Endodermal cell (in vitro differentiated cells): ENCODE results near the gene TAF4B. TPM values are rescaled to one million over a fixed set of nuclear protein-coding genes. Genes with fewer than 3 reads are reported as not detected.

ENCODE experiments used
- DNase-seq: peaks from one replicate; pipeline ENCODE4 v3.0.0-alpha.2; 2017
- H3K27ac ChIP-seq: 2 replicates; pipeline ENCODE4 v1.5.1; 2013; ENCODE audit warnings: mild to moderate bottlenecking, low read depth, low read length, moderate library complexity
- H3K27me3 ChIP-seq: 2 replicates; pipeline ENCODE4 v1.6.1; 2013; ENCODE audit warnings: mild to moderate bottlenecking, low read length, moderate library complexity; ENCODE audit not compliant: insufficient read depth, control insufficient read depth, poor library complexity, severe bottlenecking
- H3K36me3 ChIP-seq: 2 replicates; pipeline ENCODE4 v1.7.0; 2013; ENCODE audit warnings: mild to moderate bottlenecking, low read length, moderate library complexity; ENCODE audit not compliant: control insufficient read depth, insufficient read depth
- H3K4me1 ChIP-seq: one replicate; pipeline ENCODE4 v1.7.0; 2013; ENCODE audit warnings: low read length; ENCODE audit not compliant: control insufficient read depth, insufficient read depth
- H3K4me3 ChIP-seq: 2 replicates; pipeline ENCODE4 v1.5.1; 2013; ENCODE audit warnings: mild to moderate bottlenecking, low read length, moderate library complexity
- H3K9ac ChIP-seq: 2 replicates; pipeline ENCODE4 v1.6.1; 2013; ENCODE audit warnings: mild to moderate bottlenecking, low read length, moderate library complexity; ENCODE audit not compliant: poor library complexity, severe bottlenecking; ENCODE audit errors: extremely low read depth
- H3K9me3 ChIP-seq: 2 replicates; pipeline ENCODE4 v1.6.1; 2013; ENCODE audit warnings: mild to moderate bottlenecking, low read length, moderate library complexity; ENCODE audit not compliant: control insufficient read depth
- H3K27ac Mint-ChIP-seq: 2 replicates; pipeline ENCODE4 v1.8.0; 2020; ENCODE audit warnings: mixed read lengths
- H3K27me3 Mint-ChIP-seq: 2 replicates; pipeline ENCODE4 v1.8.0; 2021; ENCODE audit warnings: mild to moderate bottlenecking, mixed read lengths; ENCODE audit not compliant: insufficient read depth
- H3K36me3 Mint-ChIP-seq: 2 replicates; pipeline ENCODE4 v1.8.0; 2020; ENCODE audit warnings: low read depth, mixed read lengths
- H3K4me1 Mint-ChIP-seq: 2 replicates; pipeline ENCODE4 v1.8.0; 2020; ENCODE audit warnings: mixed read lengths
- H3K4me3 Mint-ChIP-seq: 2 replicates; pipeline ENCODE4 v1.8.0; 2020; ENCODE audit warnings: mild to moderate bottlenecking, moderate library complexity, mixed read lengths
- H3K9me3 Mint-ChIP-seq: 2 replicates; pipeline ENCODE4 v1.8.0; 2020; ENCODE audit warnings: mild to moderate bottlenecking, mixed read lengths
- WGBS, 2 experiments: methylation state at CpG; one replicate each; pipeline versions ENCODE4 v1.1.5 to v1.1.7; 2013; ENCODE audit warnings: missing lambda C conversion rate in 2 of 2, mixed read lengths in 1 of 2; ENCODE audit not compliant: insufficient coverage in 1 of 2, insufficient read length in 1 of 2; 5-methylcytosine and 5-hydroxymethylcytosine counted together
- total RNA-seq, 2 donors: library from RNA; stranded (reverse); fragmentation: NEBNext Ultra II Directional in 1 of 2; extraction: Animal tissue kit (Norgen Biotek cat#: 25700) in 1 of 2; gene quantifications; 2 replicates in 1 of 2; 3 replicates in 1 of 2; pipeline ENCODE4 v1.2.1, GENCODE V29; 2021
- TF ChIP-seq, protein P1 (sequence below): fragments of 200-600 bp; sonication (generic); conservative IDR thresholded peaks from 2 replicates; pipeline ENCODE4 v1.5.0; 2021; ENCODE audit warnings: antibody characterized with exemption, mild to moderate bottlenecking

Gene TAF4B
- total RNA-seq, 2 donors from 2014 or later = 6.9 to 7.7 TPM

DNA sequence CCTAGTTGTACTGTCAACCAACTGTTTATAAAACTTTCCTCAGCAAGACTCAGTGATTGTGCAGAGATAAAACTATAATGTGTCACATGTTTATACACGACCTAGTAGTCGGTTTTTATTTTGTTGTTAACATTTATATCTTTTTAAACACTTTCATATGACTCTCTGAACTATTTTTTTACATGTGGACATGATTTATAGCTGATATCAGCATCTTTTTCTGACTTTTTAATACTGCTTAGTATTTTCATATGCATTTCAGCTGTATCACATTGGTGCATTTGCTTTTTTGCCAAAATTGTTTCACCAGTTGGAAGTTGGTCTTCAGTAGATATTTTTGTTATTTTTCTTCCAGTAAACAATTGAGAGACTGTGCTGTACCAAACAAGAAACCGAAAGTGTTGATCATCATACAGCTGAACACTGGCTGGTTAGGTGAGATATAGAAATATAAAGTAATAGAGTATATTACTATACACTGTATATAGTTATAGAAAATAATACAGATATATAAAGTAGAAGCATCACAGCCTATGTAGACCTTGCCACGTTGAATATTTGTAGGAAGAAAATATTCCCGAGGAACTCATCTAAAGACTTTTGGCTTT, 167.9 kb downstream of the TAF4B start:
- Histone ChIP-seq H3K27me3 (no peaks in the 10 kb centered on the region), H3K9me3 (no peaks in the 10 kb centered on the region), H3K4me1 (no peaks in the 10 kb centered on the region), H3K9ac (no peak overlapping the region), H3K36me3 (peaks cover 15% of the 10 kb centered on the region), H3K4me3 (no peak overlapping the region), H3K27ac (no peak overlapping the region)
- TF ChIP-seq, protein P1, sequence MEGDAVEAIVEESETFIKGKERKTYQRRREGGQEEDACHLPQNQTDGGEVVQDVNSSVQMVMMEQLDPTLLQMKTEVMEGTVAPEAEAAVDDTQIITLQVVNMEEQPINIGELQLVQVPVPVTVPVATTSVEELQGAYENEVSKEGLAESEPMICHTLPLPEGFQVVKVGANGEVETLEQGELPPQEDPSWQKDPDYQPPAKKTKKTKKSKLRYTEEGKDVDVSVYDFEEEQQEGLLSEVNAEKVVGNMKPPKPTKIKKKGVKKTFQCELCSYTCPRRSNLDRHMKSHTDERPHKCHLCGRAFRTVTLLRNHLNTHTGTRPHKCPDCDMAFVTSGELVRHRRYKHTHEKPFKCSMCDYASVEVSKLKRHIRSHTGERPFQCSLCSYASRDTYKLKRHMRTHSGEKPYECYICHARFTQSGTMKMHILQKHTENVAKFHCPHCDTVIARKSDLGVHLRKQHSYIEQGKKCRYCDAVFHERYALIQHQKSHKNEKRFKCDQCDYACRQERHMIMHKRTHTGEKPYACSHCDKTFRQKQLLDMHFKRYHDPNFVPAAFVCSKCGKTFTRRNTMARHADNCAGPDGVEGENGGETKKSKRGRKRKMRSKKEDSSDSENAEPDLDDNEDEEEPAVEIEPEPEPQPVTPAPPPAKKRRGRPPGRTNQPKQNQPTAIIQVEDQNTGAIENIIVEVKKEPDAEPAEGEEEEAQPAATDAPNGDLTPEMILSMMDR = no peak
- no peak overlapping the region for H3K27ac Mint-ChIP-seq
- H3K27me3 Mint-ChIP-seq = no peaks in the 10 kb centered on the region
- H3K9me3 Mint-ChIP-seq = no peaks in the 10 kb centered on the region
- H3K36me3 Mint-ChIP-seq = peaks cover 4% of the 10 kb centered on the region
- H3K4me3 Mint-ChIP-seq = no peak overlapping the region
- 92 to 95% methylated on average over 2 to 5 of the region's 5 CpGs for WGBS, 2 experiments
- no peak for DNase-seq
- no peaks in the 10 kb centered on the region for H3K4me1 Mint-ChIP-seq

DNA sequence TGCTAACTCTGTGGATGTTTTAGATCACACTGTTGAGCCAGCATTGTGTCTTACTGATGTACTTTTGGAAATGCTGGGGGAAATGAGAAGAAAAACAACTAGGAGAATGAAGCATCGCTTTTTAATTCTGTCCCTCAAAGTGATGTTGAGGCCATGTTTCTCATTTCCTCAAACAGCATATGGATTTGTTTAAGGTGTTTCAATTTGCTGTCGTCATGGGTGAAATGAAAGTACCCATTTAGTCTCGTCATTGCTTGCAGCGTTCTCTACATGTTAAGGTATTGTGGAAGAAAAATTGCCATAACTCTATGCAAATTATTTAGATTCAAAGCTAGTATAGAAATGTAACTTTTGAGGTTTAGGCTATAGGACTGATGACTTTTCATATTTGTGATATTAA, 170.8 kb downstream of the TAF4B start:
- H3K27me3 Mint-ChIP-seq = no peaks in the 10 kb centered on the region
- no peak for DNase-seq
- TF ChIP-seq, protein P1 = no peak
- no peak overlapping the region for H3K9ac ChIP-seq
- H3K9me3 Mint-ChIP-seq = no peaks in the 10 kb centered on the region
- no peaks in the 10 kb centered on the region for H3K9me3 ChIP-seq
- no peaks in the 10 kb centered on the region for H3K36me3 Mint-ChIP-seq
- 97 to 100% methylated on average over 1 to 4 of the region's 4 CpGs for WGBS, 2 experiments
- H3K27ac ChIP-seq = no peak overlapping the region
- H3K4me3 Mint-ChIP-seq = no peak overlapping the region
- H3K27me3 ChIP-seq = no peaks in the 10 kb centered on the region
- H3K4me1 Mint-ChIP-seq = no peaks in the 10 kb centered on the region
- H3K27ac Mint-ChIP-seq = no peak overlapping the region
- no peaks in the 10 kb centered on the region for H3K36me3 ChIP-seq
- H3K4me3 ChIP-seq = no peak overlapping the region
- H3K4me1 ChIP-seq = no peaks in the 10 kb centered on the region

DNA sequence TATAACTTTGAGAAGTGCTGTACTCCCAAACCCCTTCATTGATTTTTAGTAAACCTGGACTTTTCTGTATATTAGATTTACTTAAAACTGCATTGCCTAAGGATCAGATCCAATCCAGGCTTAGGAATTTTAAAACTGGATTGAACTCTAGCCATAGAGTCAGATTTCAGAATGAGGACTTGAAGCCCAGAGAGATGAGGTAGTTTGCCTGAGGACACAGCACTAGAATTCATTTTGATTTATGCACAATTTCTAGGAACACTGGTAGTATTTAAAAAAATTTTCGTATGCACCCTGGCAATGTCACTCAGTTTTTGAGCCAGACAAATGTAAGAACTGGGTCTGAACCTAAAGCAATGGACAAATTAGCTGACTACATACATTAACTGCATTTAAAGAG, 177.2 kb downstream of the TAF4B start:
- no peaks in the 10 kb centered on the region for H3K36me3 ChIP-seq
- H3K9ac ChIP-seq = no peak overlapping the region
- 81 to 100% methylated on average over 1 of the region's 1 CpG for WGBS, 2 experiments
- no peaks in the 10 kb centered on the region for H3K9me3 Mint-ChIP-seq
- H3K4me1 ChIP-seq = no peaks in the 10 kb centered on the region
- H3K36me3 Mint-ChIP-seq = no peaks in the 10 kb centered on the region
- H3K4me1 Mint-ChIP-seq = peaks cover 3% of the 10 kb centered on the region
- DNase-seq = no peak
- TF ChIP-seq, protein P1 = no peak
- H3K4me3 ChIP-seq = no peak overlapping the region
- no peak overlapping the region for H3K27ac ChIP-seq
- no peak overlapping the region for H3K4me3 Mint-ChIP-seq
- H3K9me3 ChIP-seq = no peaks in the 10 kb centered on the region
- H3K27ac Mint-ChIP-seq = no peak overlapping the region
- no peaks in the 10 kb centered on the region for H3K27me3 Mint-ChIP-seq
- no peaks in the 10 kb centered on the region for H3K27me3 ChIP-seq
